ENCODE measurements around the gene SOCS6.

Gene SOCS6

GRCh38 chr18:70319187-70319586 lies 30.3 kb downstream of the SOCS6 start:
- ATAC-seq (replicated peaks; ENCODE audit: extremely low read depth, poor library complexity, severe bottlenecking): no peak
- Mint-ChIP-seq H3K27me3 (no peaks in the 10 kb centered on the region), H3K36me3 (ENCODE audit: insufficient read depth) (peaks cover 1% of the 10 kb centered on the region), H3K4me1 (no peaks in the 10 kb centered on the region), H3K4me3 (no peak overlapping the region), H3K27ac (ENCODE audit: low read depth) (no peak overlapping the region), H3K9me3 (no peaks in the 10 kb centered on the region)
- no peak for DNase-seq (ENCODE audit: low spot score in 2 of 2)

- ATAC-seq (replicated peaks; ENCODE audit: extremely low read depth, poor library complexity, severe bottlenecking) (no peak), DNase-seq (ENCODE audit: low spot score in 2 of 2) (no peak)
- H3K27ac Mint-ChIP-seq (ENCODE audit: low read depth): no peak overlapping the region
- no peaks in the 10 kb centered on the region for H3K27me3 Mint-ChIP-seq
- no peaks in the 10 kb centered on the region for H3K9me3 Mint-ChIP-seq
- H3K4me1 Mint-ChIP-seq: peaks cover 4% of the 10 kb centered on the region
- peaks cover 1% of the 10 kb centered on the region for H3K36me3 Mint-ChIP-seq (ENCODE audit: insufficient read depth)
- no peak overlapping the region for H3K4me3 Mint-ChIP-seq
Measured at GRCh38 chr18:70321616-70322015, 32.8 kb downstream of the SOCS6 start.

- Mint-ChIP-seq H3K4me3 (no peak overlapping the region), H3K27ac (ENCODE audit: low read depth) (no peak overlapping the region), H3K9me3 (no peaks in the 10 kb centered on the region), H3K27me3 (no peaks in the 10 kb centered on the region), H3K36me3 (ENCODE audit: insufficient read depth) (peaks cover 1% of the 10 kb centered on the region), H3K4me1 (peaks cover 4% of the 10 kb centered on the region)
- ATAC-seq (replicated peaks; ENCODE audit: extremely low read depth, poor library complexity, severe bottlenecking) (no peak), DNase-seq (ENCODE audit: low spot score in 2 of 2) (no peak)
Measured at GRCh38 chr18:70322385-70322784, 33.5 kb downstream of the SOCS6 start.

- no peak for DNase-seq (ENCODE audit: low spot score in 2 of 2)
- no peaks in the 10 kb centered on the region for H3K9me3 Mint-ChIP-seq
- H3K27me3 Mint-ChIP-seq: no peaks in the 10 kb centered on the region
- peaks cover 4% of the 10 kb centered on the region for H3K4me1 Mint-ChIP-seq
- H3K27ac Mint-ChIP-seq (ENCODE audit: low read depth): no peak overlapping the region
- peaks cover 1% of the 10 kb centered on the region for H3K36me3 Mint-ChIP-seq (ENCODE audit: insufficient read depth)
- no peak for ATAC-seq (replicated peaks; ENCODE audit: extremely low read depth, poor library complexity, severe bottlenecking)
- H3K4me3 Mint-ChIP-seq: no peak overlapping the region
Measured at GRCh38 chr18:70322928-70323327, 34.1 kb downstream of the SOCS6 start.

GRCh38 chr18:70324897-70325296 lies 36.1 kb downstream of the SOCS6 start:
- H3K27me3 Mint-ChIP-seq: no peaks in the 10 kb centered on the region
- ATAC-seq (replicated peaks; ENCODE audit: extremely low read depth, poor library complexity, severe bottlenecking) (no peak), DNase-seq (ENCODE audit: low spot score in 2 of 2) (no peak)
- H3K27ac Mint-ChIP-seq (ENCODE audit: low read depth): no peak overlapping the region
- H3K4me1 Mint-ChIP-seq: peaks cover 4% of the 10 kb centered on the region
- H3K4me3 Mint-ChIP-seq: no peak overlapping the region
- H3K9me3 Mint-ChIP-seq: no peaks in the 10 kb centered on the region
- H3K36me3 Mint-ChIP-seq (ENCODE audit: insufficient read depth): peaks cover 1% of the 10 kb centered on the region

- H3K36me3 Mint-ChIP-seq (ENCODE audit: insufficient read depth): peaks cover 1% of the 10 kb centered on the region
Measured at GRCh38 chr18:70326255-70326654, 37.4 kb downstream of the SOCS6 start.

GRCh38 chr18:70328169-70328568 lies 39.3 kb downstream of the SOCS6 start:
- ATAC-seq (replicated peaks; ENCODE audit: extremely low read depth, poor library complexity, severe bottlenecking) (no peak), DNase-seq (ENCODE audit: low spot score in 2 of 2) (no peak)
- H3K27me3 Mint-ChIP-seq: no peaks in the 10 kb centered on the region
- H3K27ac Mint-ChIP-seq (ENCODE audit: low read depth): no peak overlapping the region
- no peaks in the 10 kb centered on the region for H3K9me3 Mint-ChIP-seq
- H3K4me3 Mint-ChIP-seq: no peak overlapping the region
- peaks cover 1% of the 10 kb centered on the region for H3K36me3 Mint-ChIP-seq (ENCODE audit: insufficient read depth)
- peaks cover 4% of the 10 kb centered on the region for H3K4me1 Mint-ChIP-seq

More at GRCh38 chr18:70326255-70326654, 37.4 kb downstream of the SOCS6 start:
- ATAC-seq (replicated peaks; ENCODE audit: extremely low read depth, poor library complexity, severe bottlenecking): no peak
- Mint-ChIP-seq H3K4me1 (peaks cover 4% of the 10 kb centered on the region), H3K4me3 (no peak overlapping the region), H3K9me3 (no peaks in the 10 kb centered on the region), H3K27ac (ENCODE audit: low read depth) (no peak overlapping the region), H3K27me3 (no peaks in the 10 kb centered on the region)
- no peak for DNase-seq (ENCODE audit: low spot score in 2 of 2)

GRCh38 chr18:70329071-70329470 lies 40.2 kb downstream of the SOCS6 start:
- Mint-ChIP-seq H3K27ac (ENCODE audit: low read depth) (no peak overlapping the region), H3K4me3 (no peak overlapping the region), H3K27me3 (no peaks in the 10 kb centered on the region), H3K36me3 (ENCODE audit: insufficient read depth) (no peaks in the 10 kb centered on the region), H3K9me3 (no peaks in the 10 kb centered on the region), H3K4me1 (peaks cover 4% of the 10 kb centered on the region)
- ATAC-seq (replicated peaks; ENCODE audit: extremely low read depth, poor library complexity, severe bottlenecking): no peak
- DNase-seq (ENCODE audit: low spot score in 2 of 2): no peak

GRCh38 chr18:70330887-70331286 lies 42.0 kb downstream of the SOCS6 start:
- H3K36me3 Mint-ChIP-seq (ENCODE audit: insufficient read depth): no peaks in the 10 kb centered on the region
- ATAC-seq (replicated peaks; ENCODE audit: extremely low read depth, poor library complexity, severe bottlenecking): no peak
- DNase-seq (ENCODE audit: low spot score in 2 of 2): no peak
- no peak overlapping the region for H3K4me3 Mint-ChIP-seq
- H3K27ac Mint-ChIP-seq (ENCODE audit: low read depth): no peak overlapping the region
- H3K27me3 Mint-ChIP-seq: no peaks in the 10 kb centered on the region
- no peaks in the 10 kb centered on the region for H3K9me3 Mint-ChIP-seq
- H3K4me1 Mint-ChIP-seq: peaks cover 4% of the 10 kb centered on the region

GRCh38 chr18:70331456-70332097 lies 42.7 kb downstream of the SOCS6 start:
- Mint-ChIP-seq H3K27ac (ENCODE audit: low read depth) (no peak overlapping the region), H3K36me3 (ENCODE audit: insufficient read depth) (no peaks in the 10 kb centered on the region), H3K4me3 (no peak overlapping the region), H3K4me1 (no peaks in the 10 kb centered on the region), H3K9me3 (no peaks in the 10 kb centered on the region), H3K27me3 (no peaks in the 10 kb centered on the region)
- no peak for DNase-seq (ENCODE audit: low spot score in 2 of 2)
- ATAC-seq (replicated peaks; ENCODE audit: extremely low read depth, poor library complexity, severe bottlenecking): no peak

- H3K4me3 Mint-ChIP-seq: no peak overlapping the region
- no peak overlapping the region for H3K27ac Mint-ChIP-seq (ENCODE audit: low read depth)
- ATAC-seq (replicated peaks; ENCODE audit: extremely low read depth, poor library complexity, severe bottlenecking) (no peak), DNase-seq (ENCODE audit: low spot score in 2 of 2) (no peak)
- H3K27me3 Mint-ChIP-seq: no peaks in the 10 kb centered on the region
- H3K36me3 Mint-ChIP-seq (ENCODE audit: insufficient read depth): no peaks in the 10 kb centered on the region
- no peaks in the 10 kb centered on the region for H3K9me3 Mint-ChIP-seq
- H3K4me1 Mint-ChIP-seq: no peaks in the 10 kb centered on the region
Measured at GRCh38 chr18:70332694-70333093, 43.8 kb downstream of the SOCS6 start.

GRCh38 chr18:70333316-70333715 lies 44.5 kb downstream of the SOCS6 start:
- no peaks in the 10 kb centered on the region for H3K27me3 Mint-ChIP-seq
- H3K36me3 Mint-ChIP-seq (ENCODE audit: insufficient read depth): no peaks in the 10 kb centered on the region
- ATAC-seq (replicated peaks; ENCODE audit: extremely low read depth, poor library complexity, severe bottlenecking): no peak
- H3K27ac Mint-ChIP-seq (ENCODE audit: low read depth): no peak overlapping the region
- H3K9me3 Mint-ChIP-seq: no peaks in the 10 kb centered on the region
- no peaks in the 10 kb centered on the region for H3K4me1 Mint-ChIP-seq
- H3K4me3 Mint-ChIP-seq: no peak overlapping the region
- DNase-seq (ENCODE audit: low spot score in 2 of 2): no peak

GRCh38 chr18:70333757-70334156 lies 44.9 kb downstream of the SOCS6 start:
- H3K27ac Mint-ChIP-seq (ENCODE audit: low read depth): no peak overlapping the region

More at GRCh38 chr18:70333757-70334156, 44.9 kb downstream of the SOCS6 start:
- no peak overlapping the region for H3K4me3 Mint-ChIP-seq
- no peaks in the 10 kb centered on the region for H3K4me1 Mint-ChIP-seq
- DNase-seq (ENCODE audit: low spot score in 2 of 2): no peak
- H3K27me3 Mint-ChIP-seq: no peaks in the 10 kb centered on the region
- no peaks in the 10 kb centered on the region for H3K9me3 Mint-ChIP-seq
- H3K36me3 Mint-ChIP-seq (ENCODE audit: insufficient read depth): no peaks in the 10 kb centered on the region
- no peak for ATAC-seq (replicated peaks; ENCODE audit: extremely low read depth, poor library complexity, severe bottlenecking)
